Measurements from ENCODE around the gene NECAB3. TPM values are rescaled to one million over a fixed set of nuclear protein-coding genes. Genes with fewer than 3 reads are reported as not detected.

NECAB3 gene
- total and polyA plus RNA-seq, 7 donors = 27.1 to 50.1 (median 44.6) TPM

- Histone ChIP-seq H3K27ac (no peak overlapping the region), H3K36me3 (no peaks in the 10 kb centered on the region), H3K27me3 (no peaks in the 10 kb centered on the region), H3K9me3 (no peaks in the 10 kb centered on the region), H3K4me3 (no peak overlapping the region), H3K4me1 (peaks cover 0 to 27% (median 26%) of the 10 kb centered on the region in 4 donors)
- TF ChIP-seq POLR2AphosphoS5 (IDR thresholded peaks at IDR 0.05) (no peak), POLR2A (IDR thresholded peaks at IDR 0.05) (no peak), EP300 (IDR thresholded peaks at IDR 0.05) (no peak)
- TF ChIP-seq, protein P1, sequence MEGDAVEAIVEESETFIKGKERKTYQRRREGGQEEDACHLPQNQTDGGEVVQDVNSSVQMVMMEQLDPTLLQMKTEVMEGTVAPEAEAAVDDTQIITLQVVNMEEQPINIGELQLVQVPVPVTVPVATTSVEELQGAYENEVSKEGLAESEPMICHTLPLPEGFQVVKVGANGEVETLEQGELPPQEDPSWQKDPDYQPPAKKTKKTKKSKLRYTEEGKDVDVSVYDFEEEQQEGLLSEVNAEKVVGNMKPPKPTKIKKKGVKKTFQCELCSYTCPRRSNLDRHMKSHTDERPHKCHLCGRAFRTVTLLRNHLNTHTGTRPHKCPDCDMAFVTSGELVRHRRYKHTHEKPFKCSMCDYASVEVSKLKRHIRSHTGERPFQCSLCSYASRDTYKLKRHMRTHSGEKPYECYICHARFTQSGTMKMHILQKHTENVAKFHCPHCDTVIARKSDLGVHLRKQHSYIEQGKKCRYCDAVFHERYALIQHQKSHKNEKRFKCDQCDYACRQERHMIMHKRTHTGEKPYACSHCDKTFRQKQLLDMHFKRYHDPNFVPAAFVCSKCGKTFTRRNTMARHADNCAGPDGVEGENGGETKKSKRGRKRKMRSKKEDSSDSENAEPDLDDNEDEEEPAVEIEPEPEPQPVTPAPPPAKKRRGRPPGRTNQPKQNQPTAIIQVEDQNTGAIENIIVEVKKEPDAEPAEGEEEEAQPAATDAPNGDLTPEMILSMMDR (IDR thresholded peaks at IDR 0.05) = no peak
- 29 to 75% methylated on average over 4 of the region's 4 CpGs for WGBS, 2 donors
- DNase-seq = no peak
- intact Hi-C loops (cut with DNase I) = loop anchor here (5.0 kb wide), 1 partner anchor 42 kb away; the partner anchor contains the start of gene ZNF341
These were observed 15.7 kb upstream of the NECAB3 start for GRCh38 chr20:33689973-33690372.

- Histone ChIP-seq H3K36me3 (no peaks in the 10 kb centered on the region), H3K27me3 (no peaks in the 10 kb centered on the region), H3K9me3 (no peaks in the 10 kb centered on the region), H3K4me3 (no peak overlapping the region), H3K27ac (no peak overlapping the region), H3K4me1 (peaks cover 0 to 28% (median 24%) of the 10 kb centered on the region in 4 donors)
- TF ChIP-seq POLR2A (IDR thresholded peaks at IDR 0.05) (no peak), POLR2AphosphoS5 (IDR thresholded peaks at IDR 0.05) (no peak), EP300 (IDR thresholded peaks at IDR 0.05) (no peak)
- TF ChIP-seq, protein P1 (IDR thresholded peaks at IDR 0.05) = no peak
- 91 to 100% methylated on average over 1 of the region's 1 CpG for WGBS, 2 donors
- no peak for DNase-seq
- intact Hi-C loops (cut with DNase I) = loop anchor here (5.0 kb wide), 1 partner anchor 43 kb away; the partner anchor contains the start of gene ZNF341
These were observed 15.3 kb upstream of the NECAB3 start for GRCh38 chr20:33689493-33689892.

DNA sequence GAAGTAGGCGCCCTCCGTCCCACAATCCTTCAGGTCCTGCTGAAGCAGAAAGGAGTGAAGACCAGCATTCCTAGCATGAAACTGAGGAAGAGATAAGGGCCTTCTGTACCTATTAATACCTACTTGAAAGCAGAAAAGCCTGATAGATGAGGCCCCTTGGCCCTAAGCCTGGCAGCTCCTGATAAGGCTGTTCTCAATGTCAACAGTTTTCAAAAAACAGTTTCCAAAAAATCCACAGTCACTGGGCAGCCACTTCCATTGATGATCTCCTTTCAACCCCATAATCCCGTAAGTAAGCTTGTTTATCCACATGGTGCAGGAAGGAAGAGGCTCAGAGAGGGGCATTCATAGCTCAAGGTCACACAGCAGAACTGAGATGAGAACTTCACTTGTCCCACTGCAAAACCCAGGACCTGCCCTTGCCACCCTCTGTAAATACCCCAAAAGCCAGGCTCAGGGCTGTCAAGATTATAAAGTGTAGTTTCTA lies 14.8 kb upstream of the NECAB3 start:
- Histone ChIP-seq H3K27me3 (no peaks in the 10 kb centered on the region), H3K4me1 (peaks cover 0 to 23% (median 19%) of the 10 kb centered on the region in 4 donors), H3K9me3 (no peaks in the 10 kb centered on the region), H3K27ac (no peak overlapping the region), H3K4me3 (no peak overlapping the region), H3K36me3 (no peaks in the 10 kb centered on the region)
- WGBS, 2 donors = 91 to 94% methylated on average over 3 of the region's 3 CpGs
- no peak for DNase-seq
- intact Hi-C loops (cut with DNase I) = loop anchor here (5.0 kb wide), 1 partner anchor 43 kb away; the partner anchor contains the start of gene ZNF341
- no peak for TF ChIP-seq POLR2AphosphoS5 (IDR thresholded peaks at IDR 0.05)
- no peak for TF ChIP-seq POLR2A (IDR thresholded peaks at IDR 0.05)
- TF ChIP-seq EP300 (IDR thresholded peaks at IDR 0.05) = no peak
- TF ChIP-seq, protein P1 (IDR thresholded peaks at IDR 0.05) = no peak

DNA sequence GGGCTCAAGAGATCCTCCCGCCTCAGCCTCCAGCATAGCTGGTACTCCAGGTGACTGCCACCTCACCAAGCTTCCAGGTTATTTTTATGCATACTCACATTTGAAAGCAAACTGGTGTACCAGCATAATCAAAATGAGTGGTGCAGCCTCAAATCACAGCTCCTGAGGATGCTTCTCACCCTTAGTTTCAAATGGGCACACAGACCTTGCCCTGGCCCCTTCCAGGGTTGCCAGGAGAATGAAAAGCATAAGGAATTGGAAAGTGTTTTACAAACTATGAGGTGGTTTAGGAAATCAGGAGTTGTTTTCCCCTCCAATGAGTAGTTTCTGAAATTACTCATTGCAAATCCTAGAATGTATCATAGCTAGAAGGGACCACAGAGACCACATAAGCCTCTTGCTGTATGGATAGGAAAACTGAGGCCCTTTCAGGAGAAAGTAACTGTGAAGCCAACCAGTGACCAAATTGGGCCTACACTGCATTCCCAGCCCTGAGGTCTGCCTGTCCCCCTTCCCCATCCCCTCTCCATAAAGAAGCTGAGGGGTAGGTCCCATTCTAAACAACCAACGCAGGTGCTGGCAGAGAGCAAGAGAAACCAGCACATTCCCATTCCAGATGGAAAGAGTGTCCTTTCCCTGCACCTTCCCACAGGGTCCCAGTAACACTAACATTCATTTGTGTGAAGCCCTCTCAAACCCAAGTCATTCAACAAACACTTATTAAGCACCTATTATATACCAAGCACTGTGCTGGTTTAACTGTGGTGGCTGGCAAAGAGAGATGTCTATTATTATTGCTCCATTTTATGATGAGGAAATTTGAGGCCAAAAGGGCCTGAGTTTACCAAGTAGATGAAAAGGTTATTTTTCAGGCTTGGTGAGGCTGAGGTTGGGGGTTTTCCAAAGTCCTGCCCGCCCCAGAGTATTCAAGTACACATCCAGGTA lies 14.0 kb upstream of the NECAB3 start:
- TF ChIP-seq, protein P1 (IDR thresholded peaks at IDR 0.05) = no peak
- TF ChIP-seq POLR2AphosphoS5 (IDR thresholded peaks at IDR 0.05) (no peak), POLR2A (IDR thresholded peaks at IDR 0.05) (no peak)
- Histone ChIP-seq H3K27me3 (no peaks in the 10 kb centered on the region), H3K36me3 (no peaks in the 10 kb centered on the region), H3K9me3 (no peaks in the 10 kb centered on the region), H3K27ac (no peak overlapping the region), H3K4me1 (peaks cover 0 to 19% (median 15%) of the 10 kb centered on the region in 4 donors), H3K4me3 (no peak overlapping the region)
- 91 to 94% methylated on average over 3 of the region's 3 CpGs for WGBS, 2 donors
- intact Hi-C loops (cut with DNase I) = loop anchor here (5.0 kb wide), 1 partner anchor 44 kb away; the partner anchor contains the start of gene ZNF341
- DNase-seq = no peak
